ENCODE results near the gene QSOX2.
A peak's percentile ranks its signal among the peaks of the same experiment; 100 is the strongest.

QSOX2 gene

GRCh38 chr9:136264441-136265405 lies 19.1 kb upstream of the QSOX2 start:
- FAIRE-seq (no peak), DNase-seq (ENCODE audit: insufficient read length, low spot score) (no peak)
- TF ChIP-seq POLR2A (IDR thresholded peaks at IDR 0.05; ENCODE audit: low read depth, low read length) = no peak

DNA sequence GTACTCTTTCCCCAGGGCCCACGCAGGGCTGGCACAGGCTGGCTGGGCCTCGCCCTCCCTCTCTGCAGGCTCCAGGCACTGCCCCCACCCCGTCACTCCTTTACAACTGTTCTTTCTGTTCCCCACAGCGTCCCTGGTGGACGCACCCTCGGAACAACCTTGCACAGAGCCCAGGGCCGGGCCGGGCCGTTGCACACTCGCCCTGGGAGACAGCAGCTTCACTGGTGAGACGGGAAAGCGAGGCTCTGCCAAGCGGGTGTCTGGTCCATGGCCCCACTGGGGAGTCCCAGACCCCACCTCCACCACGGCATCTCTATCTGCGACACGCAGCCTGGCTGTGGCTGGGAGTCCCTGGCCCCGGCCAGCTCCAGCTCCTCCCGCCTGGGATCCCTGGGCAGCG lies 18.4 kb upstream of the QSOX2 start:
- DNase-seq (ENCODE audit: insufficient read length, low spot score) = no peak
- TF ChIP-seq POLR2A (IDR thresholded peaks at IDR 0.05; ENCODE audit: low read depth, low read length) = no peak
- no peak for FAIRE-seq

GRCh38 chr9:136262671-136263178 lies 17.1 kb upstream of the QSOX2 start:
- TF ChIP-seq POLR2A (IDR thresholded peaks at IDR 0.05; ENCODE audit: low read depth, low read length) = no peak
- no peak for FAIRE-seq
- no peak for DNase-seq (ENCODE audit: insufficient read length, low spot score)

DNA sequence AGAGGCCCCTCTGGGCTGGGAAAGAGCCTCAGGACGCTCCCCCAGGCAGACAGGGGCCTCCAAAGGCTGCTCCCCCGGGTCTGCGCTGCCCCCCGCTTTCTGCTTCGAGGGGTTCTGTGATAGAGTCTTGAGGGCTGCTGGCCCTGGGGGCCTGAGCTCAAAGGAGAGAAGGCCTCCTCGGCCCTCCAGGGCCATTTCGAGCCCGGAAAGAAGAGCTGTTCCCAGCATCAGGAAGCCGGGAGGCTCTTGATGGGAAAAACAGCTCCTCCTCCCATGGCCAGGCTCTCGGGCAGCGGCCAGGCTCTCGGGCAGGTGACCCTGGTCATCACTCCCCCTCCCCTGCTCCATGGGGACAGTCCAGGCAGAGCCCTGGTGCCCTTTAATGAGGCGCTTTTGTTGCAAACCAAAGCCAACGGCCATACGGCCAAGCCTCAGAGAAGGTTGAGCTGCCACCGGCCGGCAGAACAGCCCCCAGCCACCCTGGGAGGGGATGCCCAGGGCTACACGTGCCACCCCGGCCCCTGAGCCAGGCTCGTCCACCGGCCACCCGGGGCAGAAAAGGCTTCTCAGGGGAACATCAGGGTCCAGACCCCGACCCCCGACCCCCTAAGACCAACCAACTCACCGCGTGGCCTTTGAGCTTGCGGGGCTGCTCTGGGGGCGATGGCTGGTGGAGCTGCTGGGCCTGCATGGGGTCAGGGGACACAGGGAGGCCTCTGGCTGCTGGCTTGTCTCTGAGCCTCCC lies 16.2 kb upstream of the QSOX2 start:
- no peak for DNase-seq (ENCODE audit: insufficient read length, low spot score)

DNA sequence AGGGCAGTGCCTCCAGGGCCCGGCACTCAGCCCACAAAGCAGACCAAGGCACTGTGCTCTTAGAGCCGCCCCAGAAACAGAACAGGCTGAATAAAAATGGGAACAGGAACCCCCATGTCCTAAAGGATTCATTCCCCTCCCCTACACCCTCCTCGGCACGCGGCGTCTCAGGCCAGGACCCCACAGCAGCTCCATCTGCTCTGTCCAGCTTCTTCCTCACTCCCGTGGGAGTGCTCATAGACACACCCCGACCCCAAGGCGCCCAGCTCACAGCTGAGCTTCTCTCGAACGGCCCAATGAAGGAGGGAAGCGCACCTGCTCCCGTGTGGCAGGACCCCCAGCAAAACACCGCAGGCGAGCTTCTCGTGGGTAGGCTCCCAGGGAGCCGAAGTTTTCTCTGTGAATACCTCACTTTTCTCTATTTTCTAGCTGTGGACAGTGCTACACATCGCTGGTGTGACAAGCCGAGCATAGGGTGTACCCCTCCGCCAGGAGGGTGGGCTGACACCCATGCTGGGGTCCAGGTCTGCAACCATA lies 15.4 kb upstream of the QSOX2 start:
- FAIRE-seq (no peak), DNase-seq (ENCODE audit: insufficient read length, low spot score) (no peak)
- TF ChIP-seq POLR2A (IDR thresholded peaks at IDR 0.05; ENCODE audit: low read depth, low read length) = no peak

More for the DNA sequence above, 16.2 kb upstream of the QSOX2 start:
- TF ChIP-seq POLR2A (IDR thresholded peaks at IDR 0.05; ENCODE audit: low read depth, low read length) = no peak
- FAIRE-seq = no peak

DNA sequence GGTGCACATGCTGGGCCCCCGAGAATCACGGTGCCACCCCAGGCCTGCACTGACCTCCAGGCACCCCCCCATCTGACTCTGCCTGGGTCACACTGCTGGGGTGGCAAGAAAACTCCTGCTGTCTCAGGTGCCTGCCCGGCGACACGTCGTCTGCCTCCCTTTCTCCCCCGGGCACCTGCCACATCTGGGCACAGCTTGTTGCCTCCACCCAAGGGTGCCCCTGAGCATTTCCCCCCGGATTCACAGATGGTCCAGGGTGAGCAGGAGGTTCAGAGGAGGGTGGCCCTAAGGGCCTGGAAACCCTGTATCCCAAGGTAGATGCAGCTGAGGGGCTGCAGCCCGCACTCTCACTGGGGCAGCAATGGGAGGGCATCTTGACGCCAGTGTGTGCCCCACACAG lies 14.9 kb upstream of the QSOX2 start:
- no peak for FAIRE-seq
- DNase-seq (ENCODE audit: insufficient read length, low spot score) = no peak
- TF ChIP-seq POLR2A (IDR thresholded peaks at IDR 0.05; ENCODE audit: low read depth, low read length) = no peak

DNA sequence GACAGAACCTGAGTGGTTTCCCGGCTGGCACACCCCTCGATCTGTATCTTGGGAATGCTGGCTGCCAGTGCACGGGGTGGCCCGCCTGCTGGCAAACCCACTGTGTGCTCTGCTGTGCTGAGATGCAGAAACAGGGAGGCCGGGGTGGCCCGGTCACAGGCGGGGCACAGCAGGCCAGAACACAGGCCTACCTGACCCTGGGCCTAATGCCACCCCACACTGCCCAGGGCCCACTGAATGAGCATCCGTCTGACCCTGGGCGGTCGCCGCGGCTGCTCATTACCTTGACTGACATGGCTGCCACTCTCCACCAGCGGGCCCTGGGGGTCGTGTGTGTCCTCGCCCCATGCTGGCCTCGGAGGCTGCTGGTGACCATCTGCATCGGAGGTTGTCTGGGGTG lies 14.2 kb upstream of the QSOX2 start:
- FAIRE-seq (no peak), DNase-seq (ENCODE audit: insufficient read length, low spot score) (no peak)
- no peak for TF ChIP-seq POLR2A (IDR thresholded peaks at IDR 0.05; ENCODE audit: low read depth, low read length)

DNA sequence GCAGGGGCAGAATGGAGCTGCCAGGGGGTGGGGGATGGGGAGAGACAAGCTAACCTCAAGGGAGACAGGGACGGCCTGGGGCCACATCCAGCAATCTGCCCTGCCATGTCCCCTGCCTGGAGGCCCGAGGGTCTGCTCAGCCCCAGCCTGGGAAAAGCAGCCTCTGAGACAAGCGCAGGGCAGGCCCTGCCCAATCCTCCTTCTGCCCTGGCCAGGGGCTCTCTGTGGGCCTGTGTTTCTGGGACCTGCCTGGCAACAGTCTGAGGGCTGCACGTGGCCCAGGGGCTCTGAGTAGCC lies 13.9 kb upstream of the QSOX2 start:
- DNase-seq (ENCODE audit: insufficient read length, low spot score) (no peak), FAIRE-seq (no peak)
- TF ChIP-seq POLR2A (IDR thresholded peaks at IDR 0.05; ENCODE audit: low read depth, low read length) = no peak

DNA sequence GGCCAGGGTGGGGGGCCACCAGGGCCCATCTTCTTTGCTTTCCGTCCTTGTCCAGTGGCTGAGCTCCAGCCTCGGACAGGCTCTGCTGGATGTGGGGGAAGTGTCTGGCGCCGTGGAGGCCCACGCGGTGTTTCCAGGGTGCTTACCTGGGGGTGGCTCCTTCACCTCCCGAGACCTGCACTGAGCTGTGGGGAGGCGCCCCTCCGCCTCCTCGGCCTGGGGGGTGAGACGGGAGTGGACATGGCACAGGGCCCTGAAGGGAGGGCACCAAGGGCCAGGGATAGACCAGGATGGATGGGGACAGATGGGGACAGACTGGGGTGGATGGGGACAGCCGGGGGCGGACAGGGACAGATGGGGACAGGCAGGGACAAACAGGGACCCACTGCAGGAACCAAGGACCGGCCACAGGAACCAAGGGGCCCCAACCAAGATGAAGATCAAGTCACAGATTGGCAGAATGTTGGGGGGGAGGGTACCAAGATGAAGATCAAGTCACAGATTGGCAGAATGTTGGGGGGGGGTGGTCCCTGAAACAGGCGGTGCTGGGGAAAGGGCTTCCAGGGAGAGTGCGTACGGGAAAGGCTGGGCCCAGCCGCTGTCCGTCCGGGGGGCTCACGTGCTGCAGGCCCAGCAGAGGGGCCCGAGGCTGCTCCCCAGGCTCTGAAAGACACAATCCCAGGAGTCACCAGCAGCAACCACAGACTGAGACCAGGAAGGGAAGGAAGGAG lies 13.3 kb upstream of the QSOX2 start:
- FAIRE-seq = no peak
- TF ChIP-seq POLR2A (IDR thresholded peaks at IDR 0.05; ENCODE audit: low read depth, low read length) = no peak
- DNase-seq (ENCODE audit: insufficient read length, low spot score) = no peak

- no peak for TF ChIP-seq POLR2A (IDR thresholded peaks at IDR 0.05; ENCODE audit: low read depth, low read length)
- no peak for FAIRE-seq
- DNase-seq (ENCODE audit: insufficient read length, low spot score) = no peak
Observed at GRCh38 chr9:136258299-136258625, 12.7 kb upstream of the QSOX2 start.

- DNase-seq (ENCODE audit: insufficient read length, low spot score) = no peak
- FAIRE-seq = no peak
- TF ChIP-seq POLR2A (IDR thresholded peaks at IDR 0.05; ENCODE audit: low read depth, low read length) = no peak
Observed at GRCh38 chr9:136257381-136258298, 12.0 kb upstream of the QSOX2 start.

- DNase-seq (ENCODE audit: insufficient read length, low spot score) (peak; percentile 65), FAIRE-seq (no peak)
- TF ChIP-seq POLR2A (IDR thresholded peaks at IDR 0.05; ENCODE audit: low read depth, low read length) = no peak
Observed at GRCh38 chr9:136255896-136256890, 10.6 kb upstream of the QSOX2 start.

Data from H54 (cell line).